Activated CD8-positive, alpha-beta T cell treated with anti-CD3 and anti-CD28 coated beads for 36 hours (primary cell): Measurements from ENCODE around the gene DNAAF3. TPM values are rescaled to one million over a fixed set of nuclear protein-coding genes. Genes with fewer than 3 reads are reported as not detected.

Experiments used
- ATAC-seq: fragments of 200-7000 bp; cut with Tn5 transposase; one replicate; pipeline ENCODE4 v1.10.0; 2021; ENCODE audit warnings: mild to moderate bottlenecking, moderate library complexity
- CTCF ChIA-PET: fragments of 350-600 bp; sonication (Branson Sonifier 250); formaldehyde crosslinking; loops from one replicate; lab custom pipeline; 2021; ENCODE audit warnings: antibody characterized with exemption; lab: Charles Lee
- POLR2A ChIA-PET: fragments of 350-600 bp; sonication (Branson Sonifier 250); formaldehyde crosslinking; loops from one replicate; lab custom pipeline; 2021; ENCODE audit warnings: antibody characterized with exemption; lab: Charles Lee
- DNase-seq: peaks from one replicate; pipeline ENCODE4 v3.0.0-alpha.2; 2020
- H3K27ac Mint-ChIP-seq: one replicate; pipeline ENCODE4 v1.8.0; 2021; ENCODE audit warnings: mild to moderate bottlenecking, mixed read lengths
- H3K27me3 Mint-ChIP-seq: one replicate; pipeline ENCODE4 v1.8.0; 2021; ENCODE audit warnings: mixed read lengths
- H3K36me3 Mint-ChIP-seq: one replicate; pipeline ENCODE4 v1.8.0; 2021; ENCODE audit warnings: low read depth, mixed read lengths
- H3K4me1 Mint-ChIP-seq: one replicate; pipeline ENCODE4 v1.8.0; 2021; ENCODE audit warnings: low read depth, mixed read lengths
- H3K4me3 Mint-ChIP-seq: one replicate; pipeline ENCODE4 v1.8.0; 2021; ENCODE audit warnings: mild to moderate bottlenecking, moderate library complexity, mixed read lengths
- H3K9me3 Mint-ChIP-seq: one replicate; pipeline ENCODE4 v1.8.0; 2021; ENCODE audit warnings: mixed read lengths
- intact Hi-C: fragments of 100-400 bp; cut with micrococcal nuclease; formaldehyde crosslinking; loops from one replicate; pipeline ENCODE4 v1.10.0; 2022
- total RNA-seq, 2 experiments: library from RNA; stranded (reverse); gene quantifications; one replicate each; pipeline ENCODE4 v1.2.3, GENCODE V29; 2021
- TF ChIP-seq, protein P1 (sequence below): fragments of 200-600 bp; IDR thresholded peaks from one replicate; pipeline ENCODE4 v1.8.0; 2022; ENCODE audit warnings: antibody characterized with exemption, mild to moderate bottlenecking

Gene DNAAF3
- total RNA-seq, 2 experiments from 2014 or later: not detected

DNA sequence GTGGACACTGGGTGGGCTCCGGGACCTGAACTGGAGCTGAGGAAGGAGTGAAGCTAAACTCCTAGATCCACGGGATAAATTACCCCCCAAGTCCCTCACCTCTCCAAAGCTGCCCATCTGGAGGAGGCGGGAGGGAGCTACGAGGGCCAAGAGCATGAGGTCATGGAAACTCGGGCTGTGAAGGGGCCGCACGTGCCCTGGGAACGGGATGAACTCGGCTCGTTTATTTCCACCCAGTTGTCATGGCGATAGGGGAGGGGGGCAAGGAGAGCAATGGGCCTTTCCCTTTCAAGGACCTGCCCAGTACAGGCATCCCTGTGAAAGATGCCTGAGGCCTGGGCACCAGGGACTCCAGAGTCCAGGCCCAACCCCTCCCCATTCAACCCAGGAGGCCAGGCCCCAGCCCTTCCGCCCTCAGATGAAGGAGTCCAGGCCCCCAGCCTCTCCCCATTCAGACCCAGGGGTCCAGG lies 52.8 kb downstream of the DNAAF3 start:
- TF ChIP-seq, protein P1, sequence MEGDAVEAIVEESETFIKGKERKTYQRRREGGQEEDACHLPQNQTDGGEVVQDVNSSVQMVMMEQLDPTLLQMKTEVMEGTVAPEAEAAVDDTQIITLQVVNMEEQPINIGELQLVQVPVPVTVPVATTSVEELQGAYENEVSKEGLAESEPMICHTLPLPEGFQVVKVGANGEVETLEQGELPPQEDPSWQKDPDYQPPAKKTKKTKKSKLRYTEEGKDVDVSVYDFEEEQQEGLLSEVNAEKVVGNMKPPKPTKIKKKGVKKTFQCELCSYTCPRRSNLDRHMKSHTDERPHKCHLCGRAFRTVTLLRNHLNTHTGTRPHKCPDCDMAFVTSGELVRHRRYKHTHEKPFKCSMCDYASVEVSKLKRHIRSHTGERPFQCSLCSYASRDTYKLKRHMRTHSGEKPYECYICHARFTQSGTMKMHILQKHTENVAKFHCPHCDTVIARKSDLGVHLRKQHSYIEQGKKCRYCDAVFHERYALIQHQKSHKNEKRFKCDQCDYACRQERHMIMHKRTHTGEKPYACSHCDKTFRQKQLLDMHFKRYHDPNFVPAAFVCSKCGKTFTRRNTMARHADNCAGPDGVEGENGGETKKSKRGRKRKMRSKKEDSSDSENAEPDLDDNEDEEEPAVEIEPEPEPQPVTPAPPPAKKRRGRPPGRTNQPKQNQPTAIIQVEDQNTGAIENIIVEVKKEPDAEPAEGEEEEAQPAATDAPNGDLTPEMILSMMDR: no peak
- intact Hi-C loops: no loop called here
- peaks cover 12% of the 10 kb centered on the region for H3K36me3 Mint-ChIP-seq
- no peak overlapping the region for H3K4me3 Mint-ChIP-seq
- H3K27ac Mint-ChIP-seq: no peak overlapping the region
- ChIA-PET CTCF (no interaction called here), POLR2A (no interaction called here)
- peaks cover 19% of the 10 kb centered on the region for H3K4me1 Mint-ChIP-seq
- no peaks in the 10 kb centered on the region for H3K9me3 Mint-ChIP-seq
- DNase-seq (no peak), ATAC-seq (no peak)
- H3K27me3 Mint-ChIP-seq: no peaks in the 10 kb centered on the region

GRCh38 chr19:55112777-55113569 lies 53.4 kb downstream of the DNAAF3 start:
- DNase-seq (no peak), ATAC-seq (no peak)
- Mint-ChIP-seq H3K4me3 (no peak overlapping the region), H3K4me1 (peaks cover 17% of the 10 kb centered on the region), H3K9me3 (no peaks in the 10 kb centered on the region), H3K27me3 (no peaks in the 10 kb centered on the region), H3K36me3 (peaks cover 14% of the 10 kb centered on the region), H3K27ac (no peak overlapping the region)
- CTCF ChIA-PET: no interaction called here
- POLR2A ChIA-PET: no interaction called here
- intact Hi-C loops: no loop called here
- TF ChIP-seq, protein P1: no peak

- no peak for ATAC-seq
- no peak overlapping the region for H3K4me3 Mint-ChIP-seq
- POLR2A ChIA-PET: interaction anchor here (0.6 kb wide), 1 partner anchor 10 kb away, joined by 4 read pairs; no protein-coding TSS in a partner anchor
Measured at GRCh38 chr19:55112246-55112776, 54.1 kb downstream of the DNAAF3 start.

GRCh38 chr19:55111238-55111831 lies 55.1 kb downstream of the DNAAF3 start:
- no peak for DNase-seq
- no peaks in the 10 kb centered on the region for H3K9me3 Mint-ChIP-seq
- ChIA-PET CTCF (interaction anchor here (1.8 kb wide), 1 partner anchor 22 kb away, joined by 4 read pairs; no protein-coding TSS in a partner anchor), POLR2A (no interaction called here)
- H3K4me3 Mint-ChIP-seq: no peak overlapping the region
- no peak for ATAC-seq
- no peaks in the 10 kb centered on the region for H3K27me3 Mint-ChIP-seq
- H3K36me3 Mint-ChIP-seq: peaks cover 20% of the 10 kb centered on the region
- H3K4me1 Mint-ChIP-seq: peaks cover 17% of the 10 kb centered on the region
- TF ChIP-seq, protein P1: no peak
- H3K27ac Mint-ChIP-seq: no peak overlapping the region
- intact Hi-C loops: no loop called here

More at GRCh38 chr19:55112246-55112776, 54.1 kb downstream of the DNAAF3 start:
- peaks cover 14% of the 10 kb centered on the region for H3K36me3 Mint-ChIP-seq
- DNase-seq: no peak
- TF ChIP-seq, protein P1: no peak
- H3K4me1 Mint-ChIP-seq: peaks cover 17% of the 10 kb centered on the region
- CTCF ChIA-PET: interaction anchor here (1.8 kb wide), 1 partner anchor 23 kb away, joined by 4 read pairs; no protein-coding TSS in a partner anchor
- no peak overlapping the region for H3K27ac Mint-ChIP-seq
- intact Hi-C loops: no loop called here
- H3K27me3 Mint-ChIP-seq: no peaks in the 10 kb centered on the region
- no peaks in the 10 kb centered on the region for H3K9me3 Mint-ChIP-seq
